PFSK-1 (cell line): Measurements from ENCODE around the gene TOX3.

Experiments
- FOXP2 ChIP-seq: optimal IDR thresholded peaks from 2 replicates; pipeline ENCODE3; 2011; ENCODE audit warnings: borderline replicate concordance, control low read depth, inconsistent platforms; ENCODE audit not compliant: insufficient read depth; ENCODE audit errors: extremely low read length, extremely low read depth
- POLR2AphosphoS5 ChIP-seq: IDR thresholded peaks from 2 replicates; pipeline ENCODE4 v1.6.1; 2012; ENCODE audit warnings: low read depth, mild to moderate bottlenecking, control low read depth, low read length, moderate library complexity
- REST ChIP-seq, 2 experiments: IDR thresholded peaks; 2 replicates each; pipeline versions ENCODE4 v1.6.1 to v1.8.0; 2011 to 2012; ENCODE audit warnings: low read depth in 2 of 2, low read length in 2 of 2, control low read depth in 1 of 2, inconsistent platforms in 1 of 2, mild to moderate bottlenecking in 1 of 2, moderate library complexity in 1 of 2; ENCODE audit not compliant: insufficient read depth in 1 of 2
- SIN3A ChIP-seq: IDR thresholded peaks from 2 replicates; pipeline ENCODE4 v1.6.1; 2012; ENCODE audit warnings: mild to moderate bottlenecking, low read length, moderate library complexity, borderline replicate concordance; ENCODE audit not compliant: insufficient read depth
- TAF1 ChIP-seq: IDR thresholded peaks from 2 replicates; pipeline ENCODE4 v1.6.1; 2012; ENCODE audit warnings: low read length, control low read depth, borderline replicate concordance; ENCODE audit not compliant: insufficient read depth

Gene TOX3

GRCh38 chr16:52518884-52519283, 28.1 kb downstream of the TOX3 start:
- no peak for TF ChIP-seq FOXP2
- TF ChIP-seq TAF1, result no peak
- no peak for TF ChIP-seq REST (IDR thresholded peaks at IDR 0.05; ENCODE audit: insufficient read depth in 1 of 2, low read depth in 2 of 2, low read length in 2 of 2)
- no peak for TF ChIP-seq POLR2AphosphoS5
- no peak for TF ChIP-seq SIN3A

- TF ChIP-seq REST (IDR thresholded peaks at IDR 0.05; ENCODE audit: insufficient read depth in 1 of 2, low read depth in 2 of 2, low read length in 2 of 2), result peak; percentile 77 to 89; a peak in 3 of 4 replicates
- TF ChIP-seq SIN3A, result no peak
- TF ChIP-seq FOXP2, result no peak
Measured at GRCh38 chr16:52515068-52515671, 31.8 kb downstream of the TOX3 start.

GRCh38 chr16:52512297-52512987, 34.5 kb downstream of the TOX3 start:
- TF ChIP-seq POLR2AphosphoS5 (no peak), TAF1 (no peak), SIN3A (no peak), FOXP2 (no peak), REST (IDR thresholded peaks at IDR 0.05; ENCODE audit: insufficient read depth in 1 of 2, low read depth in 2 of 2, low read length in 2 of 2) (no peak)

GRCh38 chr16:52501746-52502145, 45.2 kb downstream of the TOX3 start:
- no peak for TF ChIP-seq TAF1
- no peak for TF ChIP-seq REST (IDR thresholded peaks at IDR 0.05; ENCODE audit: insufficient read depth in 1 of 2, low read depth in 2 of 2, low read length in 2 of 2)
- TF ChIP-seq FOXP2, result no peak
- TF ChIP-seq POLR2AphosphoS5, result no peak
- no peak for TF ChIP-seq SIN3A
